GM12865 (cell line): ENCODE measurements around the gene ZNF655.
A peak's percentile ranks its signal among the peaks of the same experiment; 100 is the strongest.

Source experiments
- DNase-seq: peaks from one replicate; pipeline ENCODE4 v3.0.0; 2010; ENCODE audit warnings: low read depth
- H3K4me3 ChIP-seq: 2 replicates; pipeline ENCODE4 v1.5.1; 2011; ENCODE audit warnings: mild to moderate bottlenecking, low read depth, low read length, control low read depth
- CTCF ChIP-seq: IDR thresholded peaks from 2 replicates; pipeline ENCODE4 v1.5.1; 2011; ENCODE audit warnings: low read length, control low read depth, low read depth, inconsistent platforms; ENCODE audit not compliant: insufficient read depth; ENCODE audit errors: missing control alignments

The ZNF655 gene

GRCh38 chr7:99551767-99552463 is 6.5 kb upstream of the ZNF655 start, which contains the start of gene FAM200A:
FAM200A (minus strand) TSS chr7:99552114; CDS start chr7:99548407, 3,707 bp downstream.
- H3K4me3 ChIP-seq = peak within 1 kb of the TSS; percentile 65
- peak; percentile 92 for DNase-seq
- TF ChIP-seq CTCF = no peak

GRCh38 chr7:99553039-99553438 is 5.4 kb upstream of the ZNF655 start:
- TF ChIP-seq CTCF = no peak
- no peak overlapping the region for H3K4me3 ChIP-seq
- DNase-seq = no peak

- TF ChIP-seq CTCF = no peak
- DNase-seq = no peak
- no peak overlapping the region for H3K4me3 ChIP-seq
Measured at GRCh38 chr7:99554939-99555338, 3.5 kb upstream of the ZNF655 start.

- H3K4me3 ChIP-seq = peak overlapping the region; percentile 92
- no peak for DNase-seq
- TF ChIP-seq CTCF = no peak
Measured at GRCh38 chr7:99557196-99557607, 1.2 kb upstream of the ZNF655 start.

GRCh38 chr7:99557940-99558305 is 519 bp upstream of the ZNF655 start:
- DNase-seq = peak; percentile 21
- no peak for TF ChIP-seq CTCF

GRCh38 chr7:99559175-99559915 is 903 bp downstream of the ZNF655 start:
- DNase-seq = no peak
- TF ChIP-seq CTCF = no peak
- peak overlapping the region; percentile 92 for H3K4me3 ChIP-seq

More at GRCh38 chr7:99557940-99558305, 519 bp upstream of the ZNF655 start:
- peak overlapping the region; percentile 92 for H3K4me3 ChIP-seq
